Effector CD4-positive, alpha-beta T cell (primary cell): ENCODE data around the gene LSAMP.

Experiments
- DNase-seq: peaks from one replicate; pipeline ENCODE4 v3.0.0-alpha.2; 2020

LSAMP gene

GRCh38 chr3:116429479-116430269, 15.6 kb downstream of the LSAMP start:
- DNase-seq: no peak

GRCh38 chr3:116426036-116426435, 19.3 kb downstream of the LSAMP start:
- DNase-seq: no peak

GRCh38 chr3:116425126-116425525, 20.2 kb downstream of the LSAMP start:
- no peak for DNase-seq

GRCh38 chr3:116423945-116424344, 21.3 kb downstream of the LSAMP start:
- no peak for DNase-seq

GRCh38 chr3:116423374-116423773, 21.9 kb downstream of the LSAMP start:
- no peak for DNase-seq

- no peak for DNase-seq
These were observed 28.1 kb downstream of the LSAMP start for GRCh38 chr3:116417151-116417550.

- no peak for DNase-seq
These were observed 32.0 kb downstream of the LSAMP start for GRCh38 chr3:116413319-116413718.

- no peak for DNase-seq
These were observed 36.8 kb downstream of the LSAMP start for GRCh38 chr3:116408473-116408872.

- no peak for DNase-seq
These were observed 40.1 kb downstream of the LSAMP start for GRCh38 chr3:116405231-116405630.

GRCh38 chr3:116399701-116400226, 45.5 kb downstream of the LSAMP start:
- DNase-seq: no peak

- DNase-seq: no peak
These were observed 50.9 kb downstream of the LSAMP start for GRCh38 chr3:116394365-116394764.

- no peak for DNase-seq
These were observed 52.1 kb downstream of the LSAMP start for GRCh38 chr3:116393199-116393598.

GRCh38 chr3:116392291-116392690, 53.0 kb downstream of the LSAMP start:
- no peak for DNase-seq

GRCh38 chr3:116391296-116392201, 53.7 kb downstream of the LSAMP start:
- no peak for DNase-seq

GRCh38 chr3:116390318-116390717, 55.0 kb downstream of the LSAMP start:
- DNase-seq: no peak

- DNase-seq: no peak
These were observed 56.4 kb downstream of the LSAMP start for GRCh38 chr3:116388867-116389385.

- DNase-seq: no peak
These were observed 59.1 kb downstream of the LSAMP start for GRCh38 chr3:116386168-116386567.

- DNase-seq: no peak
These were observed 60.6 kb downstream of the LSAMP start for GRCh38 chr3:116384717-116385116.

GRCh38 chr3:116378077-116378476, 67.2 kb downstream of the LSAMP start:
- DNase-seq: no peak

- DNase-seq: no peak
These were observed 70.4 kb downstream of the LSAMP start for GRCh38 chr3:116374901-116375300.

- no peak for DNase-seq
These were observed 77.4 kb downstream of the LSAMP start for GRCh38 chr3:116367761-116368395.

- DNase-seq: no peak
These were observed 89.2 kb downstream of the LSAMP start for GRCh38 chr3:116356056-116356455.

- DNase-seq: no peak
These were observed 90.9 kb downstream of the LSAMP start for GRCh38 chr3:116354382-116354781.
